ENCODE results near the gene GJA9.

DNA sequence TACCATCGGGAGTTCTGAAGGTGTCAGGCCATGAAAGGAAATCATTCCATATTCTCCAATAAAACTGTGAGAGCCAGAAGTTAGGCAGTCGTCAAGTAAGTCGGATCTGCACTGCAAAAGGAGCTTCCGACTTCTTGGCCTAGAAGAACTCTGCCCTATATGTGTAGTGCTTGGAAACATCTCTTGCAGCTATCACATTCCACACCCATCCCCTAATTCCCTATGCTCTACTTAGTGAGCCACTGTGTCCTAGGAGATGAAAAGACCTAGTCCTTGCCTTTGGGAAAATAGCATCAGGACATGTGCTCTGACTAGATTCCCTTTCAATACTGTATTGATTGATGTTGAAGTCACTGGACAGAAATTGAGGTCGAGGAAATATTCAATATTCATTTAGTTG is 8.2 kb upstream of the GJA9 start:
- TF ChIP-seq, protein P1, sequence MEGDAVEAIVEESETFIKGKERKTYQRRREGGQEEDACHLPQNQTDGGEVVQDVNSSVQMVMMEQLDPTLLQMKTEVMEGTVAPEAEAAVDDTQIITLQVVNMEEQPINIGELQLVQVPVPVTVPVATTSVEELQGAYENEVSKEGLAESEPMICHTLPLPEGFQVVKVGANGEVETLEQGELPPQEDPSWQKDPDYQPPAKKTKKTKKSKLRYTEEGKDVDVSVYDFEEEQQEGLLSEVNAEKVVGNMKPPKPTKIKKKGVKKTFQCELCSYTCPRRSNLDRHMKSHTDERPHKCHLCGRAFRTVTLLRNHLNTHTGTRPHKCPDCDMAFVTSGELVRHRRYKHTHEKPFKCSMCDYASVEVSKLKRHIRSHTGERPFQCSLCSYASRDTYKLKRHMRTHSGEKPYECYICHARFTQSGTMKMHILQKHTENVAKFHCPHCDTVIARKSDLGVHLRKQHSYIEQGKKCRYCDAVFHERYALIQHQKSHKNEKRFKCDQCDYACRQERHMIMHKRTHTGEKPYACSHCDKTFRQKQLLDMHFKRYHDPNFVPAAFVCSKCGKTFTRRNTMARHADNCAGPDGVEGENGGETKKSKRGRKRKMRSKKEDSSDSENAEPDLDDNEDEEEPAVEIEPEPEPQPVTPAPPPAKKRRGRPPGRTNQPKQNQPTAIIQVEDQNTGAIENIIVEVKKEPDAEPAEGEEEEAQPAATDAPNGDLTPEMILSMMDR (IDR thresholded peaks at IDR 0.05) = no peak
- no peak for TF ChIP-seq POLR2A (IDR thresholded peaks at IDR 0.05)
